ENCODE results near the gene DBF4B. TPM values are rescaled to one million over a fixed set of nuclear protein-coding genes. Genes with fewer than 3 reads are reported as not detected.
A peak's percentile ranks its signal among the peaks of the same experiment; 100 is the strongest.

Gene DBF4B
- total RNA-seq, 1 experiment from 2014 or later = 24.7 TPM

- H2AFZ ChIP-seq (ENCODE audit: low read length) = no peak overlapping the region
Measured at GRCh38 chr17:44786551-44787081, 78.2 kb downstream of the DBF4B start.

More at GRCh38 chr17:44786551-44787081, 78.2 kb downstream of the DBF4B start:
- H3K4me2 ChIP-seq (ENCODE audit: insufficient read depth, insufficient read length, low read length) = no peak overlapping the region
- no peak overlapping the region for H2BK5ac ChIP-seq (ENCODE audit: insufficient read length, low read length)
- Mint-ChIP-seq H3K9me3 (no peaks in the 10 kb centered on the region), H3K36me3 (ENCODE audit: insufficient read depth in 1 of 3, low read depth in 3 of 3) (no peaks in the 10 kb centered on the region), H3K4me3 (no peak overlapping the region), H3K4me1 (peaks cover 12 to 23% of the 10 kb centered on the region in 2 experiments), H3K27me3 (ENCODE audit: low read depth) (no peaks in the 10 kb centered on the region; the same call in 1 of the 2 replicates), H3K27ac (no peak overlapping the region)
- H4K8ac ChIP-seq (replicated peaks; ENCODE audit: insufficient read length, low read depth, low read length) = no peak overlapping the region
- H4K20me1 ChIP-seq (ENCODE audit: control insufficient read depth, insufficient read depth, insufficient read length) = no peaks in the 10 kb centered on the region
- no peak overlapping the region for H3K23ac ChIP-seq (ENCODE audit: insufficient read length, low read depth, low read length)
- H3K27me3 ChIP-seq (ENCODE audit: insufficient read depth, low read length) = no peaks in the 10 kb centered on the region
- no peak overlapping the region for H2BK12ac ChIP-seq (ENCODE audit: insufficient read length, low read depth, low read length)
- no peaks in the 10 kb centered on the region for H3K23me2 ChIP-seq (ENCODE audit: insufficient read length, low read depth, low read length, poor library complexity, severe bottlenecking)
- no peak overlapping the region for H3K14ac ChIP-seq (ENCODE audit: insufficient read depth, low read length)
- H3K27ac ChIP-seq (ENCODE audit: insufficient read length, low read depth, low read length) = no peak overlapping the region
- no peak overlapping the region for H2BK20ac ChIP-seq (ENCODE audit: low read depth, low read length, poor library complexity, severe bottlenecking)
- H2BK15ac ChIP-seq (ENCODE audit: low read depth, low read length) = no peak overlapping the region
- H2BK120ac ChIP-seq (ENCODE audit: low read depth, low read length, poor library complexity, severe bottlenecking) = no peak overlapping the region
- H3K9me3 ChIP-seq (ENCODE audit: control insufficient read depth, low read depth, low read length) = no peaks in the 10 kb centered on the region
- peaks cover 2% of the 10 kb centered on the region; the same call in 1 of the 2 replicates for H3K4me1 ChIP-seq (ENCODE audit: insufficient read depth, low read length)
- H4K91ac ChIP-seq (ENCODE audit: insufficient read length, low read depth, low read length) = no peak overlapping the region
- H3K56ac ChIP-seq (ENCODE audit: insufficient read length, low read depth, low read length) = no peak overlapping the region
- H3K18ac ChIP-seq (ENCODE audit: insufficient read length, low read depth, low read length) = no peak overlapping the region
- H3K9ac ChIP-seq (ENCODE audit: extremely low read depth, insufficient read length, low read length) = no peak overlapping the region
- TF ChIP-seq CTCF (conservative IDR thresholded peaks at IDR 0.05) = no peak
- H3K79me1 ChIP-seq (ENCODE audit: insufficient read depth, low read depth, low read length, poor library complexity, severe bottlenecking) = no peaks in the 10 kb centered on the region
- no peak overlapping the region for H4K5ac ChIP-seq (ENCODE audit: insufficient read length, low read depth, low read length)
- no peak overlapping the region for H3T11ph ChIP-seq (ENCODE audit: low read length)
- peak; percentile 34 for DNase-seq
- H3K4ac ChIP-seq (ENCODE audit: low read depth, low read length) = no peak overlapping the region
- H3K79me2 ChIP-seq (ENCODE audit: insufficient read depth, low read length) = no peaks in the 10 kb centered on the region
- H2AK5ac ChIP-seq (ENCODE audit: insufficient read length, low read length) = no peak overlapping the region
- WGBS (ENCODE audit: extremely low coverage, insufficient read length, low lambda C conversion rate) = no CpG with 5 or more reads among the region's 16 CpGs

All from H9 (cell line).